GM23338 (cell line): Measurements from ENCODE around the gene EIF4A2. TPM values are rescaled to one million over a fixed set of nuclear protein-coding genes. Genes with fewer than 3 reads are reported as not detected.

Experiments used
- ATAC-seq: fragments of 200-7000 bp; cut with Tn5 transposase; 3 replicates; pipeline ENCODE4 v1.9.1; 2020
- DNase-seq: peaks from one replicate; pipeline ENCODE4 v3.0.0-alpha.2; 2015; ENCODE audit warnings: low spot score
- H2AFZ ChIP-seq: fragments of 200-600 bp; sonication (generic); 2 replicates; pipeline ENCODE4 v1.8.0; 2016; ENCODE audit warnings: antibody characterized with exemption, mild to moderate bottlenecking, moderate library complexity
- H3F3A ChIP-seq: fragments of 200-600 bp; sonication (generic); replicated peaks from 2 replicates; pipeline ENCODE4 v1.8.0; 2017; ENCODE audit warnings: antibody characterized with exemption, mixed run types, low read depth
- H3K27ac ChIP-seq: fragments of 200-600 bp; sonication (generic); 2 replicates; pipeline ENCODE4 v1.6.1; 2016; ENCODE audit warnings: low read depth
- H3K27me3 ChIP-seq: fragments of 200-600 bp; sonication (generic); 2 replicates; pipeline ENCODE4 v1.8.0; 2016; ENCODE audit warnings: mild to moderate bottlenecking, mixed run types, moderate library complexity; ENCODE audit not compliant: insufficient read depth
- H3K36me3 ChIP-seq: fragments of 200-600 bp; sonication (generic); 2 replicates; pipeline ENCODE4 v1.8.0; 2016; ENCODE audit warnings: mild to moderate bottlenecking; ENCODE audit not compliant: insufficient read depth
- H3K4me1 ChIP-seq: fragments of 200-600 bp; sonication (generic); 2 replicates; pipeline ENCODE4 v1.8.0; 2016; ENCODE audit warnings: mild to moderate bottlenecking, moderate library complexity; ENCODE audit not compliant: insufficient read depth
- H3K4me2 ChIP-seq: fragments of 200-600 bp; sonication (generic); 2 replicates; pipeline ENCODE4 v1.7.1; 2017; ENCODE audit warnings: mixed run types
- H3K4me3 ChIP-seq: fragments of 200-600 bp; sonication (generic); 2 replicates; pipeline ENCODE4 v1.6.1; 2016; ENCODE audit warnings: mixed run types
- H3K79me2 ChIP-seq: fragments of 200-600 bp; sonication (generic); replicated peaks from 2 replicates; pipeline ENCODE4 v1.8.0; 2017; ENCODE audit warnings: mild to moderate bottlenecking; ENCODE audit not compliant: insufficient read depth
- H3K9me2 ChIP-seq: fragments of 200-600 bp; sonication (generic); 2 replicates; pipeline ENCODE4 v1.8.0; 2017; ENCODE audit not compliant: insufficient read depth
- H4K20me1 ChIP-seq: fragments of 200-600 bp; sonication (generic); replicated peaks from 2 replicates; pipeline ENCODE4 v1.8.0; 2017; ENCODE audit warnings: mild to moderate bottlenecking; ENCODE audit not compliant: insufficient read depth
- H3K27ac Mint-ChIP-seq: 2 replicates; pipeline ENCODE4 v1.8.0; 2020; ENCODE audit warnings: inconsistent platforms, mild to moderate bottlenecking, moderate library complexity, mixed read lengths
- H3K27me3 Mint-ChIP-seq: 3 replicates; pipeline ENCODE4 v1.8.0; 2022; ENCODE audit warnings: low read depth, mild to moderate bottlenecking, moderate library complexity, mixed read lengths, inconsistent platforms; ENCODE audit not compliant: insufficient read depth, poor library complexity
- H3K36me3 Mint-ChIP-seq: 3 replicates; pipeline ENCODE4 v1.8.0; 2021; ENCODE audit warnings: low read depth, mild to moderate bottlenecking, inconsistent platforms, moderate library complexity, mixed read lengths
- H3K4me1 Mint-ChIP-seq: 3 replicates; pipeline ENCODE4 v1.8.0; 2020; ENCODE audit warnings: mild to moderate bottlenecking, inconsistent platforms, mixed read lengths
- H3K4me3 Mint-ChIP-seq: 3 replicates; pipeline ENCODE4 v1.8.0; 2021; ENCODE audit warnings: moderate library complexity, mild to moderate bottlenecking, inconsistent platforms, mixed read lengths
- H3K9me3 Mint-ChIP-seq: 3 replicates; pipeline ENCODE4 v1.8.0; 2020; ENCODE audit warnings: moderate library complexity, mild to moderate bottlenecking, inconsistent platforms, mixed read lengths
- CREB1 ChIP-seq: fragments of 250-450 bp; sonication (Bioruptor Pico); IDR thresholded peaks from 2 replicates; pipeline ENCODE4 v1.5.0; 2020; ENCODE audit warnings: low read depth, mild to moderate bottlenecking, moderate library complexity
- ETS1 ChIP-seq: IDR thresholded peaks from 2 replicates; pipeline ENCODE4 v1.6.1; 2016; ENCODE audit warnings: antibody characterized with exemption
- EZH2phosphoT487 ChIP-seq: fragments of 200-600 bp; sonication (generic); IDR thresholded peaks from one replicate; pipeline ENCODE4 v1.8.1; 2018; ENCODE audit warnings: antibody characterized with exemption; ENCODE audit not compliant: unreplicated experiment
- POLR2AphosphoS5 ChIP-seq: IDR thresholded peaks from 2 replicates; pipeline ENCODE4 v1.6.1; 2016; ENCODE audit warnings: antibody characterized with exemption, low read depth
- REST ChIP-seq: IDR thresholded peaks from one replicate; pipeline ENCODE4 v1.6.1; 2018; ENCODE audit warnings: antibody characterized with exemption; ENCODE audit not compliant: unreplicated experiment
- polyA plus RNA-seq: library from polyadenylated mRNA; unstranded; fragments of >200 nt; fragmentation: Nextera tagmentation; extraction: Ambion mirVana; gene quantifications from 2 replicates; pipeline ENCODE4 v1.2.1, GENCODE V29; 2016
- total RNA-seq: library from RNA; depleted of rRNA; stranded (reverse); fragments of >200 nt; shearing (Covaris generic); gene quantifications from 2 replicates; pipeline ENCODE4 v1.2.3, GENCODE V29; 2014

EIF4A2 gene
- total and polyA plus RNA-seq, 2 experiments from 2014 or later = 386 to 666 TPM

- H3K27me3 Mint-ChIP-seq = peaks cover 32% of the 10 kb centered on the region
These were observed 42.0 kb downstream of the EIF4A2 start for GRCh38 chr3:186825294-186825821.

More at GRCh38 chr3:186825294-186825821, 42.0 kb downstream of the EIF4A2 start:
- Histone ChIP-seq H3K27ac (no peak overlapping the region), H3K4me3 (peak overlapping the region; percentile 64), H4K20me1 (peaks cover 5% of the 10 kb centered on the region), H2AFZ (peak overlapping the region; percentile 78; the same call in 1 of the 2 replicates), H3F3A (peaks cover 5% of the 10 kb centered on the region; the same call in 1 of the 2 replicates), H3K79me2 (no peaks in the 10 kb centered on the region), H3K27me3 (peaks cover 58% of the 10 kb centered on the region), H3K9me2 (no peaks in the 10 kb centered on the region), H3K4me2 (peak overlapping the region; percentile 92), H3K4me1 (peaks cover 21% of the 10 kb centered on the region), H3K36me3 (no peaks in the 10 kb centered on the region)
- no peaks in the 10 kb centered on the region for H3K36me3 Mint-ChIP-seq
- no peaks in the 10 kb centered on the region for H3K9me3 Mint-ChIP-seq
- peak; percentile 68 for ATAC-seq
- peak overlapping the region; percentile 77 for H3K4me3 Mint-ChIP-seq
- peak; percentile 74 for DNase-seq
- no peak overlapping the region for H3K27ac Mint-ChIP-seq
- peaks cover 28% of the 10 kb centered on the region for H3K4me1 Mint-ChIP-seq
- TF ChIP-seq POLR2AphosphoS5 = peak; percentile 50; the same call in 1 of the 2 replicates
- TF ChIP-seq EZH2phosphoT487 = no peak
- TF ChIP-seq CREB1 (CRISPR knock-in tag) = 0 out of 2 replicates have a peak, but pooled peaks have one; percentile 43
- TF ChIP-seq ETS1 = no peak
- TF ChIP-seq REST = no peak
